ENCODE measurements around the gene YEATS4. TPM values are rescaled to one million over a fixed set of nuclear protein-coding genes. Genes with fewer than 3 reads are reported as not detected.

Gene YEATS4
- polyA plus RNA-seq, 3 donors = 27.1 to 38.3 (median 30.0) TPM

- DNase-seq (ENCODE audit: extremely low read depth in 1 of 11, low read depth in 9 of 11, low spot score in 4 of 11) = no peak
Observed at GRCh38 chr12:69355363-69356028, 4.0 kb upstream of the YEATS4 start.

GRCh38 chr12:69360348-69360672, 767 bp downstream of the YEATS4 start:
- peak in 1 of 11 donors; percentile 13 for DNase-seq (ENCODE audit: extremely low read depth in 1 of 11, low read depth in 9 of 11, low spot score in 4 of 11)

DNA sequence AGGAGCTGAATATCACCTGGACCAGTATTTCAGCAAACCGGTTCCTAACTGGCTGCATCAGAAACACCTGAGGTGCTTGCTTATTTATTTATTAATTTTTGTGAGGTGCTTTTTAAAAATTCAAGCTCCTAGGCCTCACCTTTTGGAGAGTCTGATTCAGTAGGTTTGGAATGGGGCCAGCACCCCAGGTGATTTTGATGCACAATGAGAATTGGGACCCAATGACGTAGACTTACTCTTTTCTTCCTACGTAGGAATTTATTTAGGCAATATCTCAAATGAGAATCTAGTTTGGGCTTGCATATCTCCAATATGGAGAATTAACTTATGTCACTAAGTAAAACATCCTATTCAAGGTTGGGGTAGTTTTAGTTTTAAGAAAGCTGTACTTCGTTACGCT, 7.3 kb downstream of the YEATS4 start:
- DNase-seq (ENCODE audit: extremely low read depth in 1 of 11, low read depth in 9 of 11, low spot score in 4 of 11) = no peak

DNA sequence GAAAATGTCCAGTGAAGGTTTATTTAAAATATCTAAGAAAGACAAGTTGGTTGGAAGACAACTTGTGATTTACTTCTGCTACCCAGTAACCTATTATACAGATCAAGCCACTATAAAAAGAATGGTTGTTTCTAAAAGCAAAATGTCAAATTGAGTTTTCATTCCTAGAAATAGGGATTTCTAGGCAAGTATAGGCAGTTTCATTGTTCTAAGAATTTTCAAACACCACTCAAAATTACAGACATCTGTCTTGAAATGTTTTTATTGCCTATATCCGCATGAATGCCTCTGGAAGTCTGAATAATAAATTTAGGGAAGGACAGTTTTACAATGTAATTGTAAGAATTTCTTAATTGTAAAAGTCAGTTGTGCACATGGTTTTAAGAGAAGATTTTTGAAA, 8.6 kb downstream of the YEATS4 start:
- DNase-seq (ENCODE audit: extremely low read depth in 1 of 11, low read depth in 9 of 11, low spot score in 4 of 11) = no peak

DNA sequence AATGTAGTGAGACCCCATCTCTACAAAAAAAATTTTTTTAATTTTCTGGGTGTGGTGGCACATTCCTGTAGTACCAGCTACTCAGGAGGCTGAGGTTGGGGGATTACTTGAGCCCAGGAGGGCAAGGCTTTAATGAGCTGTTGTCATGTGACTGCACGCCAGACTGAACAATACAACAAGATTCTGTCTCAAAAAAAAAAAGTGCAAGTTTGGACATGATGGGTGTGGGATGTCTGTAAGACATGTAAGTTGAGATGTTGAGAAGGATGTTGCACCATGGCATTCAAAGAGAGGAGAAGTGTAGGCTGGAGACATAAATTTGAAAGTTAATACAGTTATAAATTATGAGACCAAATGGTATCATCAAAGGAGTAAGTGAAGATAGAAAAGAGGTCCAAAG, 23.5 kb downstream of the YEATS4 start:
- DNase-seq (ENCODE audit: extremely low read depth in 1 of 11, low read depth in 9 of 11, low spot score in 4 of 11) = no peak

DNA sequence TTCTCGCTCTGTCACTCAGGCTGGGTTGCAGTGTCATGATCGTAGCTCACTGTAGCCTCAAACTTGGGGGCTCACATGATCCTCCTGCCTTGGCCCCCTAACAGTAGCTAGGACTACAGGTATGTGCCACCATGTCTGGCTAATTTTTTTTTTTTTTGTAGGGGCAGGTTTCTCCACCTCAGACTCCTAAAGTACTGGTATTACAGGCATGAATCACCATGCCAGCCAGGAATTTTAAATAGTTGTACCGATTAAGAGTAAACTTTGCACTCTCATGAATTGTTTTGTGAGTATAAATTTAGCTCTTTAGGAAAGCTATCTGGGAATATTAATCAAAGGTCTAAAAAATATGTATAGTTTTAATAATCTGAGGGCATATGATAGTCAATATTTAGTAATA, 25.5 kb downstream of the YEATS4 start:
- no peak for DNase-seq (ENCODE audit: extremely low read depth in 1 of 11, low read depth in 9 of 11, low spot score in 4 of 11)

DNA sequence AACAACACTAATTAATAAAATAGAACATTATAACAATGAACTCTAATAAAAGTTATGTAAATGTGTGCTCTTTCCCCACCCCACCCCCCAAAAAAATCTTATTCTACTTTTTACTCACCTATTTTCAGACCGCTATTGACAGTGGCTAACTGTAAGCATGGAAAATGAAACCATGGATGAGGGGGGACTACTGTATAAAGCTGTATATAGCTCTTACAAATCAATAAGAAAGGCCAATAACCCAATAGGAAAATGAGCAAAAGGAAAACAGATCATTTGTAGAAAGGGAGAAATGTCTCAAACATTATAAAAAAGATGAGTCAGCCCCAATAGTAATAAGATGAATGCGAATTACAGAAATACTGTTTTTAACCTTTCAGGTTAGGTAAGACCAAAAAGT, 27.4 kb downstream of the YEATS4 start:
- no peak for DNase-seq (ENCODE audit: extremely low read depth in 1 of 11, low read depth in 9 of 11, low spot score in 4 of 11)

GRCh38 chr12:69388371-69388770, 28.8 kb downstream of the YEATS4 start:
- DNase-seq (ENCODE audit: extremely low read depth in 1 of 11, low read depth in 9 of 11, low spot score in 4 of 11) = peak in 9 of 11 donors; percentile 10 to 38 (median 29)

DNA sequence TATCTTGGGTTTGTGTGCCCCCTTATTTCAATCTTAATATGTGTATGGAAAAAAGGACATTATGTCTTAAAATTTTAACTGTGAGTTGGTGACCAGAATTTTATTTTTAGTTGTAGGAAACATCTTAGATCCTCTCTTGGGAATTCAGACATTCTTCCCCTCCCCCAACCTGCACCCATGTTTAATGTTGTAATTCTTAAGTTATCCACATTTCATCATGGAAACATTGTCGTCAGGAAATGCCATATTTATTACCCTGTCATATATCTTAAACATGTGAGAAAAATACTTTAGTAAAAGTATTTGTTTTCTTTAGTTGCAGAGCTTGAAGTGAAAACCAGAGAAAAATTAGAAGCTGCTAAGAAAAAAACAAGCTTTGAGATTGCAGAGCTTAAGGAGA, 30.3 kb downstream of the YEATS4 start:
- DNase-seq (ENCODE audit: extremely low read depth in 1 of 11, low read depth in 9 of 11, low spot score in 4 of 11) = no peak

GRCh38 chr12:69392179-69392928, 32.8 kb downstream of the YEATS4 start:
- DNase-seq (ENCODE audit: extremely low read depth in 1 of 11, low read depth in 9 of 11, low spot score in 4 of 11) = no peak

GRCh38 chr12:69396041-69396440, 36.5 kb downstream of the YEATS4 start:
- no peak for DNase-seq (ENCODE audit: extremely low read depth in 1 of 11, low read depth in 9 of 11, low spot score in 4 of 11)

- DNase-seq (ENCODE audit: extremely low read depth in 1 of 11, low read depth in 9 of 11, low spot score in 4 of 11) = no peak
Observed at GRCh38 chr12:69396963-69397362, 37.4 kb downstream of the YEATS4 start.

GRCh38 chr12:69397978-69398377, 38.4 kb downstream of the YEATS4 start:
- DNase-seq (ENCODE audit: extremely low read depth in 1 of 11, low read depth in 9 of 11, low spot score in 4 of 11) = no peak

GRCh38 chr12:69401940-69402339, 42.4 kb downstream of the YEATS4 start:
- no peak for DNase-seq (ENCODE audit: extremely low read depth in 1 of 11, low read depth in 9 of 11, low spot score in 4 of 11)

DNA sequence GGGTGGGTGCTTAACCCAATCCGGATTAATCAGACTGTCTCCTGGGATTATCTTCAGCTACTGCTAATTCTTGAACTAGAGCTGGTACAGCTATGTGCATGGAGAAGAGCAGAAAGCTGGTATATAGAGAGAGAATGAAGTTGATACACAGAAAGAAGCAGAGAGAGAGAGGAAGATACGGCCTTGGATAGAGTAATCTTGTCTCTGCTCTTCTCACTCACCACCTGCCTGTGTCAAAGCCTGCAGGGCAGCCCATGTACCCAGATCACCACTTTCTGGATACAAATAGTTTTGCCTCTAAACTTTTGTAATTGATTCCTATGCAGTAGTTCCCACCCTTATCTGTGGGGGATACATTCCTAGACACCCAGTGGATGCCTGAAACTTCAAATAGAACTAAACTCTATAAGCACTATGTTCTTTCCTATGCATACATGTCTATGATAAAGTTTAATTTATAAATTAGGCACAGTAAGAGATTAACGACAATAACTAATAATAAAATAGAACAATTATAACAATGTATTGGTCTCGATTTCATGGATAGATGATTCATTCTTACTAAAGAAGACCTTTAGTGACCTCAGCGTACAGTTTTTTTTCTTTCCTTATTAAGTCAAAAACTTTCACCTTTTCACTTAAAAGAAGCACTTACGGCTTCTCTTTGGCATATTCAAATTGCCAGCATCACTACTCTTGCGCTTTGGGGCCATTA, 45.5 kb downstream of the YEATS4 start:
- no peak for DNase-seq (ENCODE audit: extremely low read depth in 1 of 11, low read depth in 9 of 11, low spot score in 4 of 11)

GRCh38 chr12:69405566-69405865, 46.0 kb downstream of the YEATS4 start:
- no peak for DNase-seq (ENCODE audit: extremely low read depth in 1 of 11, low read depth in 9 of 11, low spot score in 4 of 11)

GRCh38 chr12:69406217-69406616, 46.7 kb downstream of the YEATS4 start:
- no peak for DNase-seq (ENCODE audit: extremely low read depth in 1 of 11, low read depth in 9 of 11, low spot score in 4 of 11)

- DNase-seq (ENCODE audit: extremely low read depth in 1 of 11, low read depth in 9 of 11, low spot score in 4 of 11) = no peak
Observed at GRCh38 chr12:69410571-69410970, 51.0 kb downstream of the YEATS4 start.

GRCh38 chr12:69412655-69413054, 53.1 kb downstream of the YEATS4 start:
- no peak for DNase-seq (ENCODE audit: extremely low read depth in 1 of 11, low read depth in 9 of 11, low spot score in 4 of 11)

GRCh38 chr12:69415471-69416275, 56.1 kb downstream of the YEATS4 start:
- DNase-seq (ENCODE audit: extremely low read depth in 1 of 11, low read depth in 9 of 11, low spot score in 4 of 11) = peak; percentile 32 to 79 (median 52)
